ENCODE measurements around the gene ASCL2. TPM values are rescaled to one million over a fixed set of nuclear protein-coding genes. Genes with fewer than 3 reads are reported as not detected.

ASCL2 gene
- total RNA-seq, 2 experiments from 2014 or later: not detected

- H3K27ac Mint-ChIP-seq: no peak overlapping the region
- H3K4me1 Mint-ChIP-seq (ENCODE audit: low read depth): no peaks in the 10 kb centered on the region
- intact Hi-C loops (cut with DNase I, micrococcal nuclease): loop anchor here in 1 of 2 experiments (10.0 kb wide), 1 partner anchor 984 kb away; the partner anchor contains the start of gene MRGPRE
- H3K4me3 Mint-ChIP-seq: no peak overlapping the region
- ATAC-seq (ENCODE audit: poor library complexity) (no peak), DNase-seq (no peak)
- Histone ChIP-seq H3K36me3 (ENCODE audit: insufficient read depth, low read length) (no peaks in the 10 kb centered on the region), H3K9me3 (ENCODE audit: control insufficient read depth in 1 of 2, insufficient read depth in 1 of 2, low read length in 2 of 2) (peaks cover 0 to 5% of the 10 kb centered on the region in 2 experiments), H3K27ac (ENCODE audit: low read depth in 1 of 2, low read length in 2 of 2) (no peak overlapping the region), H3K27me3 (ENCODE audit: control insufficient read depth in 1 of 2, insufficient read depth in 2 of 2, low read length in 2 of 2) (no peaks in the 10 kb centered on the region), H3K4me3 (ENCODE audit: low read length) (no peak overlapping the region), H3K4me1 (ENCODE audit: insufficient read depth, low read length) (no peaks in the 10 kb centered on the region)
- ChIA-PET POLR2A (no interaction called here), CTCF (no interaction called here)
- no peaks in the 10 kb centered on the region for H3K36me3 Mint-ChIP-seq (ENCODE audit: low read depth)
- peaks cover 6% of the 10 kb centered on the region for H3K27me3 Mint-ChIP-seq
- no peaks in the 10 kb centered on the region for H3K9me3 Mint-ChIP-seq
- no peak for TF ChIP-seq CTCF (IDR thresholded peaks at IDR 0.05)
Observed at GRCh38 chr11:2251138-2251537, 19.2 kb downstream of the ASCL2 start.

GRCh38 chr11:2250485-2250884 is 19.9 kb downstream of the ASCL2 start:
- Mint-ChIP-seq H3K4me3 (no peak overlapping the region), H3K27ac (no peak overlapping the region), H3K27me3 (peaks cover 6% of the 10 kb centered on the region), H3K9me3 (no peaks in the 10 kb centered on the region), H3K4me1 (ENCODE audit: low read depth) (no peaks in the 10 kb centered on the region), H3K36me3 (ENCODE audit: low read depth) (no peaks in the 10 kb centered on the region)
- DNase-seq: no peak
- no peak for ATAC-seq (ENCODE audit: poor library complexity)
- peaks cover 0 to 5% of the 10 kb centered on the region in 2 experiments for H3K9me3 ChIP-seq (ENCODE audit: control insufficient read depth in 1 of 2, insufficient read depth in 1 of 2, low read length in 2 of 2)
- no peaks in the 10 kb centered on the region for H3K27me3 ChIP-seq (ENCODE audit: control insufficient read depth in 1 of 2, insufficient read depth in 2 of 2, low read length in 2 of 2)
- H3K4me1 ChIP-seq (ENCODE audit: insufficient read depth, low read length): no peaks in the 10 kb centered on the region
- intact Hi-C loops (cut with DNase I, micrococcal nuclease): loop anchor here in 1 of 2 experiments (10.0 kb wide), 1 partner anchor 984 kb away; the partner anchor contains the start of gene MRGPRE
- no peak overlapping the region for H3K4me3 ChIP-seq (ENCODE audit: low read length)
- POLR2A ChIA-PET: no interaction called here
- H3K27ac ChIP-seq (ENCODE audit: low read depth in 1 of 2, low read length in 2 of 2): no peak overlapping the region
- TF ChIP-seq CTCF (IDR thresholded peaks at IDR 0.05): no peak
- no peaks in the 10 kb centered on the region for H3K36me3 ChIP-seq (ENCODE audit: insufficient read depth, low read length)
- CTCF ChIA-PET: no interaction called here

DNA sequence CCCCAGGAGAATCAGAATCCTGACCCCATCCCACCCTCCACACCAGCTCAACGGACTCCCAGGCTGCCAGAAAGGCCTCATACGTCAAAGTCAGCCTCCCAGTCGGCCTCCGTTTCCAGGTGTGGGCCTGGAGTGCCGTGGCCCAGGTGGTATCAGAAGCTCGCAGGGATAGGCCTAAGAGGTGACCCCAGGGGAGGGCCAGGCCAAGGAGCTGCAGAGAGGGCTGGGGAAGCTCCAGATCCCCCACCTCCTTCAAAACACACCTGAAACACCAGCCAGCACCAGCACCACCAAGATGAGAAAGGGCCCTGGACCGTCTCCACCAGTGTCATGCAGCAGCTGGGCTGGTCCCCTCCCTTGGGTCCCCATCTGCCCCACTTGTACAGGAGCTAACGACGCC is 20.3 kb downstream of the ASCL2 start:
- H3K27ac Mint-ChIP-seq: no peak overlapping the region
- H3K4me1 ChIP-seq (ENCODE audit: insufficient read depth, low read length): no peaks in the 10 kb centered on the region

More for the DNA sequence above, 20.3 kb downstream of the ASCL2 start:
- DNase-seq (peak in 1 of 14 experiments; percentile 10), ATAC-seq (ENCODE audit: poor library complexity) (no peak)
- no peak overlapping the region for H3K27ac ChIP-seq (ENCODE audit: low read depth in 1 of 2, low read length in 2 of 2)
- no peak for TF ChIP-seq CTCF (IDR thresholded peaks at IDR 0.05)
- ChIA-PET POLR2A (no interaction called here), CTCF (no interaction called here)
- H3K4me3 ChIP-seq (ENCODE audit: low read length): no peak overlapping the region
- no peaks in the 10 kb centered on the region for H3K4me1 Mint-ChIP-seq (ENCODE audit: low read depth)
- no peaks in the 10 kb centered on the region for H3K36me3 ChIP-seq (ENCODE audit: insufficient read depth, low read length)
- H3K27me3 ChIP-seq (ENCODE audit: control insufficient read depth in 1 of 2, insufficient read depth in 2 of 2, low read length in 2 of 2): no peaks in the 10 kb centered on the region
- peaks cover 6% of the 10 kb centered on the region for H3K27me3 Mint-ChIP-seq
- intact Hi-C loops (cut with DNase I, micrococcal nuclease): loop anchor here in 1 of 2 experiments (10.0 kb wide), 1 partner anchor 985 kb away; the partner anchor contains the start of gene MRGPRE
- H3K9me3 Mint-ChIP-seq: no peaks in the 10 kb centered on the region
- H3K36me3 Mint-ChIP-seq (ENCODE audit: low read depth): no peaks in the 10 kb centered on the region
- H3K9me3 ChIP-seq (ENCODE audit: control insufficient read depth in 1 of 2, insufficient read depth in 1 of 2, low read length in 2 of 2): peaks cover 0 to 5% of the 10 kb centered on the region in 2 experiments
- H3K4me3 Mint-ChIP-seq: no peak overlapping the region

Measured in CD4-positive, alpha-beta T cell (primary cell).